GM18868 (cell line): ENCODE measurements around the gene APOA5.
"Not testable (repeated sequence)": the region's sequence is repeated elsewhere in the genome, so short reads cannot be mapped to it uniquely, and the experiment has no call there.

Experiments used
- ATAC-seq: cut with Tn5 transposase; IDR thresholded peaks from one replicate; pipeline ENCODE4 v1.9.1; 2021; ENCODE audit warnings: mild to moderate bottlenecking, moderate library complexity; ENCODE audit not compliant: unreplicated experiment

The APOA5 gene, protein sequence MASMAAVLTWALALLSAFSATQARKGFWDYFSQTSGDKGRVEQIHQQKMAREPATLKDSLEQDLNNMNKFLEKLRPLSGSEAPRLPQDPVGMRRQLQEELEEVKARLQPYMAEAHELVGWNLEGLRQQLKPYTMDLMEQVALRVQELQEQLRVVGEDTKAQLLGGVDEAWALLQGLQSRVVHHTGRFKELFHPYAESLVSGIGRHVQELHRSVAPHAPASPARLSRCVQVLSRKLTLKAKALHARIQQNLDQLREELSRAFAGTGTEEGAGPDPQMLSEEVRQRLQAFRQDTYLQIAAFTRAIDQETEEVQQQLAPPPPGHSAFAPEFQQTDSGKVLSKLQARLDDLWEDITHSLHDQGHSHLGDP

DNA sequence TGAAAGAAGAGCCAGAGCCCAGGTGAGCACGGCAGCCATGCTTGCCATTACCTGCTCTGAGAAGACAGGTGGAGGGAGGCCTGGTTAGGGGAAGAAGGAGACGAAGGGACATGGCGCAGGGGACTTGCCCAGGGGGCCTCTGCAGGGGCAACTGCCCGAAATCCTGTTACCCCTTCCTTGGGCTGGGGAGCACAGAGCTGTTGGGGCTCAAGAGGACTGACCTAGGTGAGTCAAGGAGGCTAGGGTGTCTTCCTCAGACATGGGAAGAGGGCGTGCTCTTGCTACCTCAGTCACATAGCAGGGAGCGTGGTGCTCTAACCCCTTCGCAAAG lies at the start of gene APOA5:
TSS of gene APOA5 (minus strand) at position 67 of the 331 bp plus-strand sequence. CDS start at position 48, 19 bp downstream.
- no peak for ATAC-seq

DNA sequence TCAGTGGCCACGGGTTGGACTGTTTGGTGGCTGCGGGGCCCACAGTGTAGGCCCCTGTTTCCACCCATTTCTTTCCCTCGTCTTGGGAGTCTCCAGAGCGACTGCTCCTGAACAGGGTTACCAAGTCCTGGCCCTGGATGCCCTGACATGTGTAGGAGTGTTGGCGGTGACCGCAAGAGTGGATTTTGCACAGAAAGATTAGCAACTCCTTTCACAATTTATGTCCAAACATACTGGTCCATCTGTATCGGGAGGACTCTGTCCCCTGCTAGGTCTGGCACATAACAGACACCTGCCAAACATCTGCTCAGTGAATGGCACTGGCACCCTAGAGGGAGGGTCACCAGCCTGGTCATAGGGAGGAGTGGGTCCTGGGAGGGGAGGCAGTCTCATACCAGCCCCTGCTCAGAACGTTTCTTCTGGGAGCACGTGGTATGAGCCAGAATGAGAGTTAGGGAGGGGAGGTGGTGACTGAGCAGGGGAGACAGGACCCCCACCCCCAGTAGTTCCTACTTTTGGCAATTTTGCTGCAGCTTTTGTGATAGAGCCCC lies 49.1 kb upstream of the APOA5 start:
- ATAC-seq: no peak

DNA sequence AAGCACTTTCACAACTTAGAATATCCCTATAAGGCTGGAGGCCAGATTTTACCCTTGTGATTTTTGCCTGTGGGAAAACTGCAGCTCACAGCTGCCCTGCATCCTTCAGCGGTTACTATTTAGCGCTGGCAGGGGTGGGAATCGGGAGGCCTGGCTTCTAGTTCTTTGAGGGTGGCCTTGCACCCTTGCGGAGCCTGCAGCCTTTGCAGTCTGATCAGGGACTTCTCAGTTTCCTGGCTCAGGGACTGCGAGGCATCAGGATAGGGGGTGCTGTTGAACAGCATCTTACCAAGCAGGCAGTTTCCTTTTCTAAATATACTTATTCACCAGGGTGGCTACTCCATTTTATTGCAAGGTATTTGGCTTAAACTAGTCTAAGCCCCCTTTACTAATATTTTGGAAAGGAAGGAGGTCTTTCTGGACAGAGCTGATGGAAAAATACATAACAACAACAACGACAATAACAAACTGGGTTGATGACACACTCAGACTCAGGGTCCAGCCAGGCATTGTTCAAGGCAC lies 48.6 kb upstream of the APOA5 start:
- ATAC-seq: no peak

DNA sequence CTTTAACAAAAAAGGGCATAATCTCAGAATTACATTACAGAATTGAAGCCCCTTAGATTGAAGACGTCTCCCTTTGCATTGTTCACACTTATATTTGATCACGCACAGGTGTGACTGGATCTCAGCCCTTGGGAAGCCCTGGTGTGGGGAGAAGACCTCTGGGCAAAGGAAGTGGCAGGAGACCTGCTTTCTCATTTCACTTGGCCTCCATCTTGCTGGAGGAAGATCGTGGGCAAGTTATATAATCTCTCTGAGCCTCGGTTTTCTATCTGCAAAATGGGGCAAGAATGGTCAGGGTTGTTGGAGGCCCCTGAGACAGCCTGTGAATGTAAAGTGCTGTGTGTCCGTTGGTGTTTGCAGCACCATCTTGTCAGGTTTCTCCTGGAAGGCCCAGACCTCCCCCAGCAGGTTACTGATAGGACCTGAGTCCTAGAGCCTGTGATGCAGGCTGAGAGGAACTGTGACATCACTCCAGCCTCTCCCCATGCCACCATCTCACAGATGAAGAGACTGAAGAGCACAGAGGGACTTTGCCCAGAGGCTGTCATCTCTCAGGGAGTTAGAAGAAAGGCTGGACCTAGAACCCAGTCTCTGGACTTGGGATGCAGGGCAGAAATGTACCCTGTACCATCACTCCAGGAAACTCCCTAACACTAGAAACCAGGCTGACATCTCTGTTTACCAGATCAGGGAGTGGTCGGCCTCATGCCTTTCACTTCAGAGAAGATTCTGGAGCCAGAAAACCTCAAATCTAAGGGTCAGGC lies 46.8 kb upstream of the APOA5 start:
- no peak for ATAC-seq

DNA sequence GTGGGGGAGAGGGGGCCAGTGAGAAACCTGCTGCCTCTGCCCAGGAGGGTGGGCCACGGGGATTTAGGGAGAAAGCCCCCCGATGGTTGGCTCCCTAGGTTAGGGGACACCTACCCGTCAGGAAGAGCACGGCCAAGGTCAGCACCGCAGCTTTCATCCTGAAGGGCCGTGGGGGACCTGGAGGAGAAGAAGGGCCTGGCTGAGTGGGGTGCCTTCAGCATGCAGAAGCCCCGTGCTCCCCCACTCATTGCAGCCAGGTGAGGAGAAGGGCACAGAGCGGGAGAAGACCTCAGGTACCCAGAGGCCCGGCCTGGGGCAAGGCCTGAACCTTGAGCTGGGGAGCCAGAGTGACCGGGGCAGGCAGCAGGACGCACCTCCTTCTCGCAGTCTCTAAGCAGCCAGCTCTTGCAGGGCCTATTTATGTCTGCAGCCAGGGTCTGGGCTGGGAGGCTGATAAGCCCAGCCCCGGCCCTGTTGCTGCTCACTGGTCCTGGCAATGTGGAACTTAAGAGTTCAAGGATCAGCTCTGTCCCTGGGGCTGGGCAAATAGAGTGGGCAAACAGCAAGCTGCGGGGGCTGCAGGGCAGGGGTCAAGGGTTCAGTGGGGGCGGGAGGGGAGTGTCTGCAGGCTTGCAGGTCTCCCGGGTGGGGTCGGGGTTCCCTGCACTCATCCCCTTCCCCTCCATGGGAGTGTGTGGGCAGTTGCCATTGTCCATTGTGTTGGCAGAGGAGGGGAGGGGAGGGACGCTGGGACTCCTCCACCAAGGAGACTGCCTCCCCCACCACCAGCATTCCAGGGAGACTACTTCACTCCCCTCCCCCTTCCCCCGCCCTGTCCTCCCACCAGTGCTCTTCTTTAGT lies 45.8 kb upstream of the APOA5 start, which contains the start of gene APOA1:
TSS of gene APOA1 (minus strand) at position 392 of the 861 bp plus-strand sequence. CDS start at position 157, 235 bp downstream.
- no peak for ATAC-seq

DNA sequence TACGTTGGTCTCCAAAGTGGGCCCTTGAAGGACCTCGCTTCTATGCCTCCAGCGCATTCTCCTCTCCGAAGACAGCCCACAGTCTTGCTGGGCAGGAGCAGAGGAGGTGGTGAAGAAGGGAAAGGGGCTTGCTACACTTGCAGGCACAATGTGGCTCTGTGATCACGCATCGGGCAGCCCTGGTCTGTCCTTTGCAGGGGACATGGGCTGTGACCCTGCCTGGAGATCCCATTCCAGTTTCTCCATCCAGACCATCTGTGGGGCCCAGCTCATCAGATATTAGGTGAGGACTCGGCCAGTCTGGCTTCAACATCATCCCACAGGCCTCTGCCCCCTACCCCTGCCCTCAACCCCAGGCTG lies 44.9 kb upstream of the APOA5 start:
- no peak for ATAC-seq

DNA sequence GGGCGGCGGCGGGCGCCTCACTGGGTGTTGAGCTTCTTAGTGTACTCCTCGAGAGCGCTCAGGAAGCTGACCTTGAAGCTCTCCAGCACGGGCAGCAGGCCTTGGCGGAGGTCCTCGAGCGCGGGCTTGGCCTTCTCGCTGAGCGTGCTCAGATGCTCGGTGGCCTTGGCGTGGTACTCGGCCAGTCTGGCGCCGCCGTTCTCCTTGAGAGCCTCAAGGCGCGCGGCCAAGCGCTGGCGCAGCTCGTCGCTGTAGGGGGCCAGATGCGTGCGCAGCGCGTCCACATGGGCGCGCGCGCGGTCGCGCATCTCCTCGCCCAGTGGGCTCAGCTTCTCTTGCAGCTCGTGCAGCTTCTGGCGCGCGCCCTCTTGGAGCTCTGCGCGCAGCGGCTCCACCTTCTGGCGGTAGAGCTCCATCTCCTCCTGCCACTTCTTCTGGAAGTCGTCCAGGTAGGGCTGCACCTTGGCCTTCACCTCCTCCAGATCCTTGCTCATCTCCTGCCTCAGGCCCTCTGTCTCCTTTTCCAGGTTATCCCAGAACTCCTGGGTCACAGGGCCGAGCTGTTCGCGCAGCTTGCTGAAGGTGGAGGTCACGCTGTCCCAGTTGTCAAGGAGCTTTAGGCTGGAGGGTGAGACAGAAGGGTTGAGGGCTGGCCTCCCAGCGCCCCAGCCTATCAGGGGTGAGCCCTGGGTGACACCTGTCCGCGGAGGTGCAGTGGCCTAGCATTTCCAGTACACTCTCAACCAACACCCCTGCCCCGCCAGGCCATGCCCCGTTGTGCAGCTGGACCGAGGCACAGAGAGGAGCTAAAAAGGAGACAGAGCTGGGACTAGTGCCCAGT lies 44.3 kb upstream of the APOA5 start:
- peak; percentile 85 for ATAC-seq

DNA sequence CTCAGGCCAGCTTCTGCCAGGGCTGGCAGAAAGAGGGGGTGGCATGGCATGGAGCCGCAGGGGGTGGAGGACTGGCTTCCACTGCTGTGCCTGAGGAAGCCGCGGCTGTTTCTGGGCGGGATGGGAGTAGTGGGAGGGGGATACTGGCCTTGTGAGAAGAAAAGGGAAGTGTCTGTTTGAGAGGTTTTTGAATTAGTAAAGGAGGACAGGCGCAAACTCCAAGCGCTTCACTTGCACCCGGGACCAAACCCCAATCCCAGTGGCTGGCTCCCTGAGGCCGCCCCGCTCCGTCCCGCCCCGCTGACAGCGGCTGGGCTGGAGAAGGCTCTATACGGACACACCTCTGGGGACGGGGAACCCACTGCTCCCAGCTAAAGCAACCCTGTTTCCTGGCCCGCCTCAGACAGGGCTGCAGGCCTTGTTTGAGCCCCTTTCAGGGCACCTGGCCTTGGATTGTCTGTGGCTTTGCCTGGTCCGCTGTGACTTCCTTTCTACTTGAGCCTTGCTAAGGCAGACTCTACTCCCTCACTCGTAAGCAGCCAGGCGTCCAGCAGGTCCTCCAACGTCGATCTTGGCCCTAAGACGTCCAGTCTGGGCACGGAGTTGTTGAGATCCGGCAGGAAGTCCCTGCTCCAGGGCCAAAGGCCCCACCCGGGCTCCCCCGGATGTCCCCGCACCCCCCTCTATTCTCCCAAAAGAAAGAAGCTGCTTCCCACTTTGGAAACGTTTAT lies 43.5 kb upstream of the APOA5 start:
- peak; percentile 21 for ATAC-seq

DNA sequence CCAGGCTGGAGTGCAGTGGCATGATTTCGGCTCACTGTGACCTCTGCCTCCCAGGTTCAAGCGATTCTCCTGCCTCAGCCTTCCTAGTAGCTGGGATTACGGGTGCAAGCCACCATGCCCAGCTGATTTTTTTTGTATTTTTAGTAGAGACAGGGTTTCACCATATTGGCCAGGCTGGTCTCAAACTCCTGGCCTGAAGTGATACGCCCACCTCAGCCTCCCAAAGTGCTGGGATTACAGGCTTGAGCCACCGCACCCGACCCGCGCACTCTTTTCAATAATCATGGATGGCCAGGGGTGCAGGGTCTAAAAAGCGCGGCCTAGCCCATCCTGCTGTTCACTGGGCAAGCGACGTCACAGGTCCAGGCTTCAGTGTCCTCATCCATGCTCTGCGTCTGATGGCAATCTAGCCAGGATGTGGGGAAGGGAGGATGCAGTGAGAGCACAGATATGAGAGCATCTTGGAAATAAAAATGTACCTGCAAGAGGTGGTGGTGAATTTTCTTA lies 42.9 kb upstream of the APOA5 start:
- ATAC-seq: not testable (repeated sequence)

DNA sequence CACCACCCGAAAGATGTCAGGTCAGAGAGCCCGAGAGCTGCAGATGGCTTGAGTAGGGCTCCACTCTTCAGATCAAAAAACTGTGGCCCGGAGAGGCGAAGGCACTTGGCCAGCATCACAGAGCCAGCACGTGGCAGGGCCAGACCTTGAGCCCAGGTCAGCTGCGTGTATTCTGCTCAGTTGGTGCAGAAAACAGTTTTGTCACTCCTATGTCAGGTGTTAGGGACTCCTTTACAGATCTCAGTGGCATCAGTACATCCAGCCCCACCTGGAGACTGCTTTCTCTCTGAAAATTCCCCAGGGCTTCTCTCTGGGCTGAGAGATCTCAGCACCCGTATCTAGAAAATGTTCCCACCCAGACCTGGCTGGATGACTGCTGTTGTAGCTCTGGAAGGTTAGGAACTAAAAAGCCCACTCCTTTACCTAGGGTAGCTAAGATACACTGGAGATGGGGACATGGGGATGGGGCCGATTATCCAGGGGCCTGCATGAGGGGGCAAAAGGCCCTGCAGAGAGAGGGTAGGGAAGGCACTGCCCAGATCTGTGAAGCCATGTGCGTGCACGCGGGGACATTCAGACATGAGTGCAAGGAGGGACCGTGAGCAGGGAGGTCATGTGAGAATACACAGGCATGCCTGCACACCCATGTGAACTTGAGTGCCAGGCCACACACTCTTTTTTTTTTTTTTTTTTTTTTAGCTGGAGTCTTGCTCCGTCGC lies 42.3 kb upstream of the APOA5 start:
- no peak for ATAC-seq

DNA sequence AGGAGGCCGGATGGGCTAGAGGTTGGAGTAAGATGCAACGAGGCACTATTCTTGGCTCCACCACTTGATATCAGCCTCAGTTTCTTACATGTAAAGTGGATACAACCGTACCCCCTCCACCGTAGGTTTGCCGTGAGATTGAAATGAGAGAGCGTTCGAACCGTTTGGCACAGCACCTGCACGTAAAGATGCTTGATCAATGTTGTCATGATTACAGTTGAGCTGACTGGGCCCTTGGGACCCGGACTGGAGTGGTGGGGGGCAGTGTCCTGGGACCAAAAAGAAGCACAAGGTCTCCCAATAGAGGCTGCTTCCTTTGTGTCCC lies 41.8 kb upstream of the APOA5 start:
- ATAC-seq: no peak

DNA sequence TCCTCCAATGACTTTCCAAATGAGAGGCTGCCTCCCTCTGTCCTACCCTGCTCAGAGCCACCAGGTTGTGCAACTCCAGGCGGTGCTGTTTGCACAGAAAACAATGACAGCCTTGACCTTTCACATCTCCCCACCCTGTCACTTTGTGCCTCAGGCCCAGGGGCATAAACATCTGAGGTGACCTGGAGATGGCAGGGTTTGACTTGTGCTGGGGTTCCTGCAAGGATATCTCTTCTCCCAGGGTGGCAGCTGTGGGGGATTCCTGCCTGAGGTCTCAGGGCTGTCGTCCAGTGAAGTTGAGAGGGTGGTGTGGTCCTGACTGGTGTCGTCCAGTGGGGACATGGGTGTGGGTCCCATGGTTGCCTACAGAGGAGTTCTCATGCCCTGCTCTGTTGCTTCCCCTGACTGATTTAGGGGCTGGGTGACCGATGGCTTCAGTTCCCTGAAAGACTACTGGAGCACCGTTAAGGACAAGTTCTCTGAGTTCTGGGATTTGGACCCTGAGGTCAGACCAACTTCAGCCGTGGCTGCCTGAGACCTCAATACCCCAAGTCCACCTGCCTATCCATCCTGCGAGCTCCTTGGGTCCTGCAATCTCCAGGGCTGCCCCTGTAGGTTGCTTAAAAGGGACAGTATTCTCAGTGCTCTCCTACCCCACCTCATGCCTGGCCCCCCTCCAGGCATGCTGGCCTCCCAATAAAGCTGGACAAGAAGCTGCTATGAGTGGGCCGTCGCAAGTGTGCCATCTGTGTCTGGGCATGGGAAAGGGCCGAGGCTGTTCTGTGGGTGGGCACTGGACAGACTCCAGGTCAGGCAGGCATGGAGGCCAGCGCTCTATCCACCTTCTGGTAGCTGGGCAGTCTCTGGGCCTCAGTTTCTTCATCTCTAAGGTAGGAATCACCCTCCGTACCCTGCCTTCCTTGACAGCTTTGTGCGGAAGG lies 40.9 kb upstream of the APOA5 start:
- ATAC-seq: no peak

DNA sequence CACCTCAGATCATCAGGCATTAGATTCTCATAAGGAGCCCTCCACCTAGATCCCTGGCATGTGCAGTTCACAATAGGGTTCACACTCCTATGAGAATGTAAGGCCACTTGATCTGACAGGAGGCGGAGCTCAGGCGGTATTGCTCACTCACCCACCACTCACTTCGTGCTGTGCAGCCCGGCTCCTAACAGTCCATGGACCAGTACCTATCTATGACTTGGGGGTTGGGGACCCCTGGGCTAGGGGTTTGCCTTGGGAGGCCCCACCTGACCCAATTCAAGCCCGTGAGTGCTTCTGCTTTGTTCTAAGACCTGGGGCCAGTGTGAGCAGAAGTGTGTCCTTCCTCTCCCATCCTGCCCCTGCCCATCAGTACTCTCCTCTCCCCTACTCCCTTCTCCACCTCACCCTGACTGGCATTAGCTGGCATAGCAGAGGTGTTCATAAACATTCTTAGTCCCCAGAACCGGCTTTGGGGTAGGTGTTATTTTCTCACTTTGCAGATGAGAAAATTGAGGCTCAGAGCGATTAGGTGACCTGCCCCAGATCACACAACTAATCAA lies 40.2 kb upstream of the APOA5 start:
- no peak for ATAC-seq

DNA sequence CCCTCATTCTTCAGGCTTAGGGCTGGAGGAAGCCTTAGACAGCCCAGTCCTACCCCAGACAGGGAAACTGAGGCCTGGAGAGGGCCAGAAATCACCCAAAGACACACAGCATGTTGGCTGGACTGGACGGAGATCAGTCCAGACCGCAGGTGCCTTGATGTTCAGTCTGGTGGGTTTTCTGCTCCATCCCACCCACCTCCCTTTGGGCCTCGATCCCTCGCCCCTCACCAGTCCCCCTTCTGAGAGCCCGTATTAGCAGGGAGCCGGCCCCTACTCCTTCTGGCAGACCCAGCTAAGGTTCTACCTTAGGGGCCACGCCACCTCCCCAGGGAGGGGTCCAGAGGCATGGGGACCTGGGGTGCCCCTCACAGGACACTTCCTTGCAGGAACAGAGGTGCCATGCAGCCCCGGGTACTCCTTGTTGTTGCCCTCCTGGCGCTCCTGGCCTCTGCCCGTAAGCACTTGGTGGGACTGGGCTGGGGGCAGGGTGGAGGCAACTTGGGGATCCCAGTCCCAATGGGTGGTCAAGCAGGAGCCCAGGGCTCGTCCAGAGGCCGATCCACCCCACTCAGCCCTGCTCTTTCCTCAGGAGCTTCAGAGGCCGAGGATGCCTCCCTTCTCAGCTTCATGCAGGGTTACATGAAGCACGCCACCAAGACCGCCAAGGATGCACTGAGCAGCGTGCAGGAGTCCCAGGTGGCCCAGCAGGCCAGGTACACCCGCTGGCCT lies 38.7 kb upstream of the APOA5 start:
- ATAC-seq: no peak

DNA sequence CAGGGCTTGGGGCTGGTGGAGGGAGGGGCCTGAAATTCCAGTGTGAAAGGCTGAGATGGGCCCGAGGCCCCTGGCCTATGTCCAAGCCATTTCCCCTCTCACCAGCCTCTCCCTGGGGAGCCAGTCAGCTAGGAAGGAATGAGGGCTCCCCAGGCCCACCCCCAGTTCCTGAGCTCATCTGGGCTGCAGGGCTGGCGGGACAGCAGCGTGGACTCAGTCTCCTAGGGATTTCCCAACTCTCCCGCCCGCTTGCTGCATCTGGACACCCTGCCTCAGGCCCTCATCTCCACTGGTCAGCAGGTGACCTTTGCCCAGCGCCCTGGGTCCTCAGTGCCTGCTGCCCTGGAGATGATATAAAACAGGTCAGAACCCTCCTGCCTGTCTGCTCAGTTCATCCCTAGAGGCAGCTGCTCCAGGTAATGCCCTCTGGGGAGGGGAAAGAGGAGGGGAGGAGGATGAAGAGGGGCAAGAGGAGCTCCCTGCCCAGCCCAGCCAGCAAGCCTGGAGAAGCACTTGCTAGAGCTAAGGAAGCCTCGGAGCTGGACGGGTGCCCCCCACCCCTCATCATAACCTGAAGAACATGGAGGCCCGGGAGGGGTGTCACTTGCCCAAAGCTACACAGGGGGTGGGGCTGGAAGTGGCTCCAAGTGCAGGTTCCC lies 38.0 kb upstream of the APOA5 start, which contains the start of gene APOC3:
TSS of gene APOC3 (plus strand) at position 383 of the 659 bp plus-strand sequence. CDS start 676 bp downstream, outside the sequence.
- no peak for ATAC-seq
